RWPE1 (cell line): ENCODE measurements around the gene IL16.

ENCODE experiments used
- CTCF ChIA-PET: fragments of 350-600 bp; sonication (Branson Sonifier 250); formaldehyde crosslinking; extraction: SDS; loops from one replicate; lab custom pipeline; 2021; lab: Yijun Ruan, JAX
- POLR2A ChIA-PET: fragments of 400-600 bp; formaldehyde crosslinking; extraction: SDS; loops from one replicate; lab custom pipeline; 2020; ENCODE audit warnings: antibody characterized with exemption; ENCODE audit not compliant: low non-redundant PET; lab: Yijun Ruan, JAX
- DNase-seq: peaks from one replicate; pipeline ENCODE4 v3.0.0; 2012; ENCODE audit warnings: low spot score
- H3K27ac ChIP-seq: fragments of 450-650 bp; 2 replicates; pipeline ENCODE4 v1.5.1; 2017
- CTCF ChIP-seq: fragments of 450-650 bp; conservative IDR thresholded peaks from 2 replicates; pipeline ENCODE4 v1.5.1; 2017; ENCODE audit warnings: low read depth, mild to moderate bottlenecking

Gene IL16

GRCh38 chr15:81163961-81164800, 32.5 kb upstream of the IL16 start:
- ChIA-PET CTCF (interaction anchor here (1.3 to 1.6 kb wide), 3 partner anchors 8 to 102 kb away, joined by 4 to 7 read pairs (median 6); no protein-coding TSS in a partner anchor), POLR2A (no interaction called here)
- peak overlapping the region; percentile 94 for H3K27ac ChIP-seq
- TF ChIP-seq CTCF: no peak
- DNase-seq: no peak

- CTCF ChIA-PET: interaction anchor here (0.6 to 1.4 kb wide), 5 partner anchors 10 to 158 kb away, joined by 3 to 6 read pairs (median 4); no protein-coding TSS in a partner anchor
Measured at GRCh38 chr15:81165535-81165934, 31.1 kb upstream of the IL16 start.

GRCh38 chr15:81166636-81167305, 29.9 kb upstream of the IL16 start:
- H3K27ac ChIP-seq: no peak overlapping the region; the same call in 1 of the 2 replicates
- POLR2A ChIA-PET: no interaction called here
- CTCF ChIA-PET: interaction anchor here (0.6 kb wide), 2 partner anchors 81 to 99 kb away, joined by 3 read pairs; no protein-coding TSS in a partner anchor

More at GRCh38 chr15:81165535-81165934, 31.1 kb upstream of the IL16 start:
- DNase-seq: peak; percentile 78
- peak overlapping the region; percentile 94 for H3K27ac ChIP-seq
- POLR2A ChIA-PET: no interaction called here
- no peak for TF ChIP-seq CTCF

GRCh38 chr15:81168131-81168526, 28.6 kb upstream of the IL16 start:
- POLR2A ChIA-PET: no interaction called here
- CTCF ChIA-PET: interaction anchor here (0.6 kb wide), 1 partner anchor 57 kb away, joined by 3 read pairs; no protein-coding TSS in a partner anchor
- peak overlapping the region; percentile 53 for H3K27ac ChIP-seq
- no peak for DNase-seq
- TF ChIP-seq CTCF: no peak

More at GRCh38 chr15:81166636-81167305, 29.9 kb upstream of the IL16 start:
- TF ChIP-seq CTCF: no peak
- no peak for DNase-seq

GRCh38 chr15:81168644-81169043, 28.0 kb upstream of the IL16 start:
- ChIA-PET CTCF (interaction anchor here (0.6 to 0.7 kb wide), 2 partner anchors 57 to 472 kb away, joined by 3 read pairs; no protein-coding TSS in a partner anchor), POLR2A (no interaction called here)
- TF ChIP-seq CTCF: no peak
- DNase-seq: no peak
- no peak overlapping the region for H3K27ac ChIP-seq

- POLR2A ChIA-PET: no interaction called here
- no peak for DNase-seq
- no peak for TF ChIP-seq CTCF
- CTCF ChIA-PET: no interaction called here
- H3K27ac ChIP-seq: no peak overlapping the region
Measured at GRCh38 chr15:81170511-81170910, 26.2 kb upstream of the IL16 start.
